Occipital lobe (tissue), 2 donors: ENCODE measurements around the gene DLK1. TPM values are rescaled to one million over a fixed set of nuclear protein-coding genes. Genes with fewer than 3 reads are reported as not detected.

Experiments
- DNase-seq: peaks from one replicate; lab custom pipeline; 2025; lab: John Stamatoyannopoulos, UW
- total RNA-seq: library from RNA; depleted of rRNA; stranded (reverse); fragments of >200 nt; gene quantifications from one replicate; pipeline ENCODE4 v1.2.3, GENCODE V29; 2014

Gene DLK1
- total RNA-seq, 1 donor from 2014 or later = 0.31 TPM

DNA sequence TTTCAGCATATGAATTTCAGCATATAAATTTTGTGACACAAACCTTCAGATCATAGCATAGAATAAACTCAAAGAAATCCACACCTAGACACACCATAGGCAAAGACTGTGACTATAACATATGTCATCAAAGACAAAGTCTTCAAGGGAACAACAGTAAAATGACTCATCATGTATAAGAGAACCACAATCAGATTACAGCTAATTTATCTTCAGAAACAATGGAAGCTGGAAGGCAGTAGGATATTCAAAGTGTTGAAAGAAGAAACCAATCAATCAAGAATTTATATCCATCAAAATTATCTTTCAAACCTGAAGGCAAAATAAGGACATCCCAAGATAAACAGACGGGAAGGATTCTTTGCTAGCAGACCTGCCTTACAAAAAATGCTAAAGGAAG lies 29.0 kb downstream of the DLK1 start:
- no peak for DNase-seq

DNA sequence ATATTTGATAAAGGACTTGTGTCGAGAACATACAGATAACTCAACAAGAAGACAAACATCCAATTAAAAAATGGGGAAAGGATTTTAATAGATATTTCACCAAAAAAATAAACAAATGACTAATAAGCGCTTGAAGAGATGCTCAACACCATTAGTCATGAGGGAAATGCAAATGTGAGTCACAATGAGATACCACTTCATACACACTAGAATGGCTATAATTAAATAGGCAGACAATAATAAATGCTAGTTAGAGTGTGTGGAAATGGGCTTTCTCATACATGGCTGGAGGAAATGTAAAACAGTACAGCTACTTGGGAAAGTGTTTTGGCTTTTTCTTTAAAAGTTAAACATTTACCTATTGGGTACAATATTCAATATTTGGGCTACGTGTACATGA lies 34.8 kb downstream of the DLK1 start:
- no peak for DNase-seq

DNA sequence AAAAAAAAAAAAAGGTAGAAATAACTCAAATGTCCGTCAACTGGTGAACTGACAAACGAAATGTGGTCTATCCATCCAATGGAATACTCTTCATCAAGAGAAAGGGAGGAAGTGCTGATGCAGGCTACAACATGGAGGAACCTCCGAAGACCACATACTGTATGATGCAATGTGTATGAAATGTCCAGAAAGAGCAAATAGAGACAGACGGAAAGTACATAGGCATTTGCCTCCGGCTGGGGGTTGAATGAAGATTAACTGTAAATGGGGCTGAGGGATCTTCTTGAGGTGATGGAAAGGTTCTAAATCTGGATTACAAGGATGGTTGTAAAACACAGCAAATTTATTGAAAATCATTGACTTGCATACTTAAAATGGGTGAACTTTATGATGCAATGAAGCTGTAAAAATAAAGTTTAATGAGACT lies 35.4 kb downstream of the DLK1 start:
- DNase-seq = no peak

DNA sequence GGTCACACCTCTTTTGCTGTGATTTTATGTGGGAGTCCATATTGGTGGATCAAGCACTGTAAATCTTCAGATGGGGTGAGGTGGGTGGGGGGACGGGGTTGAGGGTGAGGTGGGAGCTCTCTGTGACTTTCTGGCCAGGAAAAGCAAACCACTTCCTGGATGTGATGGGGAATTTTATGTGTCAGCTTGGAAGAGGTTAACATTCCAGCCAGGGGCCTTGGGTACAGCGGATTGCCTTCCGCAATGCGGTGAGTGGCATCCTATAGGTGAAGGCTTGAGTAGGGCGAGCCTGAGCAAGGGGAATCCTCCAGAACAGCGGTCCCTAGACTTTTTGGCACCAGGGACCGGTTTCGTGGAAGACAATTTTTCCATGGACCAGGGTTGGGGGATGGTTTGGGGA lies 36.2 kb downstream of the DLK1 start:
- DNase-seq = no peak

DNA sequence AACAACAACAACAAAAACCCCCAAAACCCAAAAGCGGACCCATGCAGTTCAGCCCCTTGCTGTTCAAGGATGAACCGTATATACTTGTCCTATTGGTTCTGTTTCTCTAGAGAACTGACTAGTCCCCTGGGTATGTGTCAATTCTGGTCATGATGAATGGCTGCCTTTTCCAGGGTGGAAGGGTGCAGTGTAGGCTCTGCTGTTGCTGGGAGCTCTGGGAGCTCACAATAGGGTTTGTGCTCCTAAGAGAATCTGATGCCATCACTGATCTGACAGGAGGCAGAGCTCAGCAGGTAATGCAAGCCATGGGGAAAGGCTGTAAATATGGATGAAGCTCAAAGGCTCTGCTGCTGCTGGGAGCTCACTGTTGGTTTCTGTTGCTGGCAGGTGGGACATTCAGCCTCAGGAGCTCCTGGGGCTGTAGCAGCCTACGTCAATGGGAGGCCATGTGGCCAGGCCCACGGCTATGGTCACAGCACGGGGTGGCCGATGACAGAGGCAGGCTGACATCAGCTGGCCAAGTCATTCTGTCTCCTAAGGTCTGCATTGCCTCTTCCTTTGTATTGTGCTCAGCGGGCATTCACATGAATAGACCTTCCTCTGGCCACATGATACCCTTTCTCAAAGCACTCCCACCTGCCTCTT lies 37.9 kb downstream of the DLK1 start:
- no peak for DNase-seq

DNA sequence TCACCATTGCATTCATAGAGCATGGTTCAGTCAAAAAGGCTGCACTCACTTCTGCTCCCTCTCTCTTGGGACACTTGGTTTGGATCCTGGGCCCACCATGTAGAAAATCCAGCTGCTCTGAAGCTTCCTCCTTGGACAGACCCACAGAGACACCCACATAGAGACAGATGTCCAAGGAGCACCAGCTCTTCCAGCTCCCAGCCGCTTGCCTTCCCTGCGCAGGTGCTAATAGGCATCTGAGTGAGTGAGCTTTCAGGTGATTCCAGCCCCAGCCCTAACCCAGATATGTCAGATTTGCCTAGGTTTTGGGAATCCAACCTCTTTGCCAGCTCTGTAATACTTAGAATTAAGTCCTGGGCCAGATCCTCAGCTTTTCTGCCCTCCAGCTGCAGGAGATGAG lies 38.6 kb downstream of the DLK1 start:
- DNase-seq = no peak

DNA sequence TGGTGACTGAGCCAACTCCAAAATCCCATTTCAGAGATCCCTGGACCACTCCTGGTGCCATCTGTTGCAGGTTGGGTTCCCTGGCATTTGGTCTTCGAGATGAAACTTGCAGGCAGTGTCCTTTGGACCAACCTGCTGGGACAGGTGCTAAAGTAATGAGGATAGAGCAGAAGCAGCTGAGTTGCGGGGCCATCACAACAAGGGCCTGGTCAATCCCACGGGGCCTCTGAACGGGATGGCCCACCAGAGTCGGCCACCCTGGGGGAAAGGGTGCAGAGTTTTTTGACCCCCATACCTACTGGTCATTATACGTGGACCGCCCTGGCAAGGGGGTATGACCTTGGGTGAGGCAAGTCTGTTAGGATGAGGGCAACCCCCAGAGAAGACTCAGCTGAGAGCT lies 39.3 kb downstream of the DLK1 start:
- no peak for DNase-seq

DNA sequence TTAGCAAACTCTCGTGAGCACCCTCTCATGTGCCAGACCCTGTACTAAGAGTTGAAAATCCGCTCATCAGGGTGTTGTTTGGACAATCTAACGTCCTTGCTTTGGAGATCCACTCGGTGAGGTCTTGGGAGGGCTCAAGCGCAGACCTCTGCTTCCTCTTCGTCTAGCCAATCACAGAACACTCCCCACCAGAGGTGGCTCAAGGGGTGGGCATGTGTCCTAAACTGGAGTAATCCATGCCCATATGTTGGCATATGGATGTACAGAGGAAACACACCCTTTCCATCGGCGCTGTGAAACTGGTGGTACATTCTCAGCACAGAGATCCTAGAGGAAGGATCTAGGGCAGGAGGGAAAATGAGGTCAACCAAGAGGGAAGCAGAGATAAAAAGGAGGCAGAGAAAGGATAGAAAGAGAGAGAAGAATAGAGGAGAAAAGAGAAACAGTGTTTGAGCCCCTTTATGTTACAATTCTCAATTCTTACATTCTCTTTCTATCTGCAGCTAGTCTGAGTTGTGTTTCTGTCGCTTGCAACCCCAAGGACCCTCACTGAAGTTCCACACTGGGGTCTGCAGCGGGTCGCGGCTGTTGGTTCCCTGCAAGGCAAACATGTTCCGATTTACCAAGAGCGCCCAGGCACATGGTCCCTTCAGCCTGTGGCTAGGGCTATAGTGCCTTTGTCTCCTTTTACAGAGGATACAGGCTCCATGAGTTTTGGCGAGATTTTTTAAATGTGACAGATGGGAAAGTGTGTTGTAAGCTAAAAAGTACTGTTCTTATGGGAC lies 40.5 kb downstream of the DLK1 start:
- DNase-seq = no peak

DNA sequence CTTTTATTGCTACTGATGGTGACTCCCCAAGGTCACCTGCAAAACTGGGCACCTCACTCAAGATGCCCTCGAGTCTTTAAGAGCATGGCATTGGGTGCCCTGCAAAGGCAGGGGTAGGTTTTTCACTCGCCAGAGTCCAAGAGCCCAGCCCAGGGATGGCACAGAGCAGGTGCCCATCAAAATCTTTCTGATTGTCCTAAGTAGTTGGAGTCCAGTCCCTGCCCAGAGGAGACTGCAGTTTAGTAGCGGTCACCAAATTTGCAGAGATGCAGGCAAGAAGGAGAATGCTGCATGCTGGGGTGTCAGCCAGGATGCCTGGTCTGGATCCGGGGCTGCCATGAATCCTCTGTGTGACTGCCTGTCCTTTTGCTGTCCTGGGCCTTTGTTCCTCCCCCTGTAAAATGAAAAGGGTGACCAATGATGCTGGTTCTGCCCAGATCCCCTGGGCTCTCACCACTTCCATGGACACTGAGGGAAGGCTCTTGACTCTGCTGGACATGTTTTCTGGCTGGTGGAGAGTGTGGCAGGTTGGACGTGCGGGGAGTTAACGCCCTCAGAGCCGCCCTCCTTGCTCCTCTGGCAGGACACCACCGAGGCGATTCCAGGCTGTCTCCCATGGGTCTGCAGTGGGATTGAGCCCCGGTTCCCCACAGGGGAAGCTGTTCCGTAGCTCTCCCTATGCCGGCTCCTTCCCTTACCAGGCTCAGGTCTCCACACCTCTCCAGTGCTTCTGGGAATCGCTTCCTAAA lies 41.3 kb downstream of the DLK1 start:
- no peak for DNase-seq

DNA sequence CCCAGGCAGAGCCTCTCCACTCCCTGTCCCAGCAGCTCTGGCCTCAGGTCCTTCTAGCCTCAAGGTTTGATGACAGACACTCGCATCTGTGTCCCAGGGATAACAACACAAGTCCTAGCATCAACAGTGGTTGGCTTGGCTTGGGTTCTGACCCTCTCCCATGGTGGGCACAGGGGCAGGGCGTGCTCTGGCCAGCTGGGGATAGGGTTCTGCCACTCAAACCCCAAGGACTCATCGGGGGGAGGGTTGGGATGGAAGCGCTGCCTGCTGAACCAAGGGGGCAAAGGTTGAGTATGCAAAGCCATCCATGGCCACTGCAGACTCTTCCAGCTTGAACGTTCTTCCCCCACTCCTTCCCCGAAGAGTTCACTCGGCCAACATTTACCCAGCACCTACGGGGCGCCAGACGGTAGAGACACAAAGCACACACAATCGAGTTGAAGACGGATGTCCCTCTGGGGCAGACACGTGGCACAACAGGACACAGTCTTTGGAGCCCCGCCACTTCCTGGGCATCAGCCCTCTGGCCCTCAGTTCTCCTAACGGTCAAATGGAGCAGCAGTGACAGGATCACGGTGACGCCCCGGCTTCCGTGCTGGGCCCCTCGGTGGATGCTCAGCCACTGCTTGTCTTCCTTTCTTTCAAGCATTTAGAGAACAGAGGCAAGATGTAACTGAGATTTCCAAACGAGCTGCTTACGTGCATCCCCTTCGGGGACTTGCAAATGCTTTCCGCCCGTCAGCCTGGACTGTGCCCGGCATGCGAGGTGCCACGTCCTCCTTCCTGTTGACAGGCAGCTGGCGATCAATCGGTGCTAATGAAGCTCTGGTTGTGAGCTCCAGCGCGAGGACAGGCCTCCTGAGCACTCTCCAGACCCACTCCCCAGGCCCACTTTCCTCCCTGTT lies 42.6 kb downstream of the DLK1 start:
- no peak for DNase-seq

DNA sequence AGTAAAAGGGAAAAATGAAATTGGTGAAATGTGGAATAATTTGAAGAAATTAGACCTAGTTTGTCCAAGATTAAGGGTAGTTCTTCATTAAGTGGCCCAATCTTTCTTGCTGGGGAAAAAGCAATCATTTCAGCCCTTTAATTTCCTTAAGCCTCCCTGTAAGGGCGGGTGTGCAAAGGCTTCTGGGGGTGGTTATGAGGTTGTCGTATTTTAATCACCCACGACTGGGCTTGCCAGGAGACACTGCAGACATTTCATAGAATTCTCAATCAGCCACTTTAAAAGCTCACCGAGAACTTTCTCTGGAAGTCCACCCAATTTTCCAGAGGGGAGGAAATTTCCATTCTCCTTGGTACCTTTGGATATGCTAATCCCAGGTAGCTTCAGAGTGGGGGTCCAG lies 43.4 kb downstream of the DLK1 start:
- DNase-seq = no peak

DNA sequence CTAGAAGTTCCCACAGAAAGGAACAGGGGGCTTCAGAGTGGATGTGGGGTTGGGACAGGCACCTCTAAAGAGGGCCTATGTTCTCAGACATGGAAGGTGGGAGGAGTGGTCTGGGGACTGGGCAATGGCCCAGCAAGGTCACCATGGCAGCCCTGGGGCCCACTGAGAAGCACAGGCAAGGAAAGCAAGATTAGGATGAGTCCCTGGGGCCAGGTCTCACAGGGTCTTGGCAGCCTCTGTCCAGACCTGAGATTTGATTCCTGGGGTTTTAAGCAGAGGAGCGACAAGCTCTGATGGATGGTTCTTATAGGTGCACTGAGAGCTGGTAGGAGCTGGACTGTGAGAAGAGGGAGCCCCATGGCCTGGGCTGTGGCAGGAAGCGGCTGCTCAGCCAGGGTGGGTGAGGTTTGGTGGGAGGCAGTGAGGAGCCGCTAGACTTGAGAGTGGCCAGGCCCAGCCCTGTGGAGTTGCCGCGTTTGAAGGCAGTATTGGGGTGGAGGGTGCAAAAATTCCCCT lies 44.0 kb downstream of the DLK1 start:
- DNase-seq = no peak

DNA sequence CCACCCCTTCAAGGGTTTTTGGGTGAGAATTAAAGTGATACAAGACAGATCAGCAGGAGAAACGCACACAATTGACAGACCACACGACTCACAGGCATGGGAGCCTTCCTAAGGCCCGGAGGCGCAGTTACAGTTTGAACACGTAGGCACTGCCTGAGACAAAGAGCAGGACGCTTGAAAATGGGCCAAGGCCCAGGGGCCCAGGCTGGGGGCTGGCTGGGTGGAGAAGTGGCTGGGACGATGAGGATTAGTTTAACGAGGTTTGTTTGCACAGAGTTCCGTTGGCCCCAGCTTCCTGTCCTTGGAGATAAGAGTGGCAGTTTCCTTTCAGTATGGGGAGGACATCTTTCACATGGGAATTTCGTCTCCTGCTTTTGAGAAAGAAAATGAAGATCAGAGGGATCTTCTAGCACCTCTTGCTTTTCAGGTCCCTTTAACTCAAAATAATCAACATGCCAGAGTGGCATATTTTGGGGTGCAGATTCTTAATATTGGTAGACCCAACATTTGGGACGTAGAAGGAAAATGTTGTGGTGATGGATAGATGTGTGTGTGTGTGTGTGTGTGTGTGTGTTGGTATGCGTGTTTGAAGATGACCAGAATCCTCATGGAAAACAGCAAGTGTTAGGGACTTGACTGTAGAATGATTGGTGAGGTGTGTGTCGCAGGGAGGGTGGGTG lies 44.6 kb downstream of the DLK1 start:
- DNase-seq = no peak

DNA sequence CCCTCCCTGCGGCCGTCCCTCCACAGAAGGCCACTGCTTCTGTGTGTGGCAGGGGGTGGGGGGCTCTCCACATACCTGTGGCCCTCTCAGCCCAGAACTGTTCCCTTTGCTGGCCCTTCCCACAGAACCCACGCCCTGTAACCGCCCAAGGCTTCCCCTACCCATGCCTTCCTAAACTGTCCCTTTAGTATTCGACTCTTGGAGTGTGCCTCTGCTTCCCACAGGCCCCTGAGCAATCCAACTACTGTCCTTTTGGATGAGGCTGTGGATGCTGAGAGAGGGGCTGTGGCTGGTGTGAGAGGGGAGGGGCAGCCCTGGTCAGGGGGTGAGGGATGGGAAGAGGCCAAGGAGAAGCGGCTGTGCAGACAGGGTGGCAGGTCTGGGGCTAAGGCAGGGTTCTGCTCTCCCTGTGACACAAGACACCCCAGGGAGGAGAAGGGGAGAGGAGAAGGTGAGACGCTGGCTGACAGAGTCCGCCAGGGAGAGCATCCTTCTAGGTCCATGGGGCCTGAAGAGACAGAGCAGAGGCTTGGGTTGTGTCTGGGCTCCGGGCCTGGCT lies 46.0 kb downstream of the DLK1 start:
- no peak for DNase-seq

DNA sequence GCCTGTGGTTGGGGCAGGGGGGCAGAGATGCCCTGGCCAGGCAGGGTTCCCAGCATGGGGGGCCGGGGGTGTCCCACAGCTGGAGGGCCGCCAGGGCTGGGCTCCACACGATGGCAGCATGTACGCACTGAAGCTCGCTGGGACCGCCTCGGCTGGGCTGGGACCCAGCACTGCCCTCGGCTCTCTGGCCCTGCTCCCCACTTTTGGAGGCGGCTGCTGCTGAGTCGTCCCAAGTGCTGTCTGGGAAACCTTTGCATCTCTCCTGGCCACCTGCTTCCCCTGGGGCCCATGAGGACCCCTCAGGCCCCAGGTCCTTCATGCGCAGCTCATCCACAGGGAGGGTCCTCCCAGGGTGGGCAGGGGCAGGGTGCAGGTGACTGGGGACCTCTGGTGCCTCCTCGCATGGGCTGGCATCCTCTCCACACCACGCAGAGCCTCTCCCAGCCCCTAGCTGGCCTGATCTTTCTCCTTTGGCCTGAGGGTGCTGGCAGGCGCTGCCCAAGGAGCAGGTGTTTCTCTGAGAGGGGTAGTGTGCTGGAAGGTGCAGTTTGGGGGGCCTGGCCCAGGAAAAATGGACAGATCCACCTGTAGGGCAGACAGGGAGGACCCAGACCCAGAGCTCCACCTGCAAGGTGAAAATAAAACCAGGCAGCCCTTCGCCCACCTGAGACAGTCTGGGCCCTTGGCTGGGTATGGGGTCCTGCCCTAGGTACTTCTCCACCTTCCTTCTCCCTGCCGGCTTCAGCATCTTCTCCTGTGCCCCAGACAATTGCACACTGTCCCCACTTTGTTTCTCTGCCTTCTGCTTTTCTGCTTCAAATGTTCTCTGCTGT lies 46.9 kb downstream of the DLK1 start:
- no peak for DNase-seq

DNA sequence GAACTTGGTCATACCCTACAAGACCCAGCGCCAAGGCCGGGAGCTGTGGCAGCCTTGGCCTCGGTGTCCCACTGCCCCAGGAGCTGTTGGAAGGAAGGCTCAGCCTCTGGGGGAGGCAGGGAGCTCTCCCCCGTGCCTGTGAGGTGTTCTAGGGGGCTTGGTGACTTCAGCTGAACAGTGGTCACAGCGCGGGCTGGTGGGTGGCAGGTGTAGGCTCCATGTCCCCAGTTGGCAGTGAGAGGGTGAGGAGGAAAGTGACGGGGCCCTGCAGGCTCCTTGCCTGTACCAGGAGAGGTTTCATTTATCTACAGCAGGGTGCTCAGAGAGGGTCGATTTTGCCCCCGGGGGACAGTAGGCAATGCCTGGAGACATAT lies 47.5 kb downstream of the DLK1 start:
- no peak for DNase-seq

DNA sequence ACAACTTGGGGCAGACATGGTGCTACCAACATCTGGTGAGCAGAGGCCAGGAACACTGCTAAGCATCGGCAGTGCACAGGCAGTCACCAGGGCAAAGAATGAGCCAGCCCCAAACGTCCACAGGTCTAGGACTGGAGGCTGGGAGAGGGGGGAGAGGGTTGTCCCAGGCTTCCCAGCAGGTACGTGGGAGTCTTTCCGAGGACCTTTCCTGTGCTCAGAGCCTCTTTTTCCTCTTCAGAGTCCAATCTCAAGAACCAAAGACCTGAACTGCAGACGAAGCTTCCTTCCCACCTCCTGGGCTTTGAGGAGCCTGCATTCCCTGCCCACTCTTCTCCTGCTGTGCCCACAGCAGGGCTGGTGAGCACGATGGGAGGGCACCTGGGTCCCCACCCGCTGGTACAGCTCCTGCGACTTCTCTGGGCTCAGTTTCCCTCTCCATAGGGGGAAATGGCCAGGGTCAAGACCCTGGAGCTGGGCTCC lies 48.7 kb downstream of the DLK1 start:
- no peak for DNase-seq

DNA sequence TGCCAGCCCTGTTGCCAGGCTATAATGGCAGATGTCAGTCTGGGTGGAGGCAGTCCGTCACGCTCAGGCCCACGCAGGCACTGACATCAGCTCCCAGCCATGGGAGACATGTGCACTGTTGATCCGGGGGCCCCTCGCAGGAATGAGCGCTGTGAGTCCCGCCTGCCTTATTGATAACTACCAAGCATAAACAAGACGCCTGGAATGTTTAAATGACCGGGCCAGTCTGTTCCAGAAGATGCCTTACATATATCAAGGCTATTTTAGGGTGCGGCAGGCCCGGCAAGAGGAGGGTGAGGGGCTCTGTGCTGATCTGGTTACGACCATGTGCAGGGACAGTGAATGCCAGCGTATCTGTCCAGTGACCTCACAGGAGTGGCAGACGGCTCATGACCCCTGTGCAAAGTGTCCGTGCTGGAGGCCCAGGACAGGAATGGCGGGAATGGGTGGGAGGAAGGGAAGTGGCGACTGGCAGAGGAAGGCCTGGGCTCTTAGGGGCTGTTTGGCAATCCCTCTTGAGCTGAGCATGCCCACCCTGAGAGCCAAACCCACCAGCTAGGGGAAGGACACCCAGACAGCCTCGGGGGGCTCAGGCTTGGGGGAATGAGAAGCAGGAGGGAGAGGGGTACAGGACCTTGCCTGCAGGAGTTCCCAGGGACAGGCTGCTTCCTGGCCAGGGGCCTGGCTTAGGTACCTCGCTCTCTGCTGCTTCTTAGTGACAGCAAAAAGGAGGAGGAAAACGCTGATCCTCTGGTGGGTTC lies 49.3 kb downstream of the DLK1 start:
- no peak for DNase-seq
